ENCODE data around the gene EXOSC2.

- TF ChIP-seq, protein P1, sequence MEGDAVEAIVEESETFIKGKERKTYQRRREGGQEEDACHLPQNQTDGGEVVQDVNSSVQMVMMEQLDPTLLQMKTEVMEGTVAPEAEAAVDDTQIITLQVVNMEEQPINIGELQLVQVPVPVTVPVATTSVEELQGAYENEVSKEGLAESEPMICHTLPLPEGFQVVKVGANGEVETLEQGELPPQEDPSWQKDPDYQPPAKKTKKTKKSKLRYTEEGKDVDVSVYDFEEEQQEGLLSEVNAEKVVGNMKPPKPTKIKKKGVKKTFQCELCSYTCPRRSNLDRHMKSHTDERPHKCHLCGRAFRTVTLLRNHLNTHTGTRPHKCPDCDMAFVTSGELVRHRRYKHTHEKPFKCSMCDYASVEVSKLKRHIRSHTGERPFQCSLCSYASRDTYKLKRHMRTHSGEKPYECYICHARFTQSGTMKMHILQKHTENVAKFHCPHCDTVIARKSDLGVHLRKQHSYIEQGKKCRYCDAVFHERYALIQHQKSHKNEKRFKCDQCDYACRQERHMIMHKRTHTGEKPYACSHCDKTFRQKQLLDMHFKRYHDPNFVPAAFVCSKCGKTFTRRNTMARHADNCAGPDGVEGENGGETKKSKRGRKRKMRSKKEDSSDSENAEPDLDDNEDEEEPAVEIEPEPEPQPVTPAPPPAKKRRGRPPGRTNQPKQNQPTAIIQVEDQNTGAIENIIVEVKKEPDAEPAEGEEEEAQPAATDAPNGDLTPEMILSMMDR (IDR thresholded peaks at IDR 0.05), result no peak
- TF ChIP-seq POLR2AphosphoS5 (IDR thresholded peaks at IDR 0.05; ENCODE audit: low read depth, low read length), result no peak
Observed at GRCh38 chr9:130672466-130672865, 21.1 kb upstream of the EXOSC2 start.
